NK-92 treated with Interleukin-12 subunit alpha and Interleukin-12 subunit beta, amount 100 ng/mL, for 24 hours (cell line): ENCODE measurements around the gene IPPK.

Experiments used
- DNase-seq: peaks from one replicate; lab custom pipeline; 2025; lab: John Stamatoyannopoulos, UW

The IPPK gene, protein sequence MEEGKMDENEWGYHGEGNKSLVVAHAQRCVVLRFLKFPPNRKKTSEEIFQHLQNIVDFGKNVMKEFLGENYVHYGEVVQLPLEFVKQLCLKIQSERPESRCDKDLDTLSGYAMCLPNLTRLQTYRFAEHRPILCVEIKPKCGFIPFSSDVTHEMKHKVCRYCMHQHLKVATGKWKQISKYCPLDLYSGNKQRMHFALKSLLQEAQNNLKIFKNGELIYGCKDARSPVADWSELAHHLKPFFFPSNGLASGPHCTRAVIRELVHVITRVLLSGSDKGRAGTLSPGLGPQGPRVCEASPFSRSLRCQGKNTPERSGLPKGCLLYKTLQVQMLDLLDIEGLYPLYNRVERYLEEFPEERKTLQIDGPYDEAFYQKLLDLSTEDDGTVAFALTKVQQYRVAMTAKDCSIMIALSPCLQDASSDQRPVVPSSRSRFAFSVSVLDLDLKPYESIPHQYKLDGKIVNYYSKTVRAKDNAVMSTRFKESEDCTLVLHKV

DNA sequence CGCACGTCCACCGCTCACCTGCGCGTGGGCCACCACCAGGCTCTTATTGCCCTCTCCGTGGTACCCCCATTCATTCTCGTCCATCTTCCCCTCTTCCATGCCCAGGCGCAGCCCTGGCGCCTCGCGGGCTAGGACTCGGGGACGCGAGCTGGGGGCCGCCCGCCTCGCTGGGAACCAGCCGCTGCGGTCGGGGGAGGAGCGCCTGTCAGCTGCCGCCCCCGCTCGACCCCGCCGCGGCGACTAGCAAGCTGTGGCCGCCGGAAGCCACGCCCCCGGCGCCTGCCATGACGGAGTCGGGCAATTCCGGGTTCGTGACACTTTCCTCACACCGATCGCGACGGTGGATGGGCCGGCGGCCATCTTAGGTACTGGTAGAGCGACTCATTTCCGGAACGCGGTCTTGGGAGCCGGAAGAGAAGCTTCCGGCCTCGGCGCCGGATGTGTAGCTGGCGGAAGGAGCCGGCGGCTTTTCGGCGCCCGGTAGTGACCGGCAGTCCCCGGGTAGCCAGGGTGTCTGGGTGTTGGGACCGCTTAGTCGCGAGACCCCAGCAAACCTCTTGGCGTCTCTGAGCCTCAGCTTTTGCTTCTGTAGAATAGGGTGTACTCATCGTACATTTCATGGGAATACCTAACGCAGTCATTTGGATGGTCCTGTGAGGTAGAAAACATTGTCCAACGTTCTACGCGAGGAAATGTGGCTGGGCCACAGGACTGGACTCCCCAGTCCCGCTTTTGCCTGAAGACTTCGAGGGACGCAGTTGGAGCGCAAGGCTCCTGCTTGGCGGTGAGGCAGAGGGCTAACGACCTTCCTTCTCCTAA, at the start of gene IPPK:
TSS of gene IPPK (minus strand) at position 242 of the 819 bp plus-strand sequence. CDS start at position 99, 143 bp downstream.
- peak; percentile 93 for DNase-seq

DNA sequence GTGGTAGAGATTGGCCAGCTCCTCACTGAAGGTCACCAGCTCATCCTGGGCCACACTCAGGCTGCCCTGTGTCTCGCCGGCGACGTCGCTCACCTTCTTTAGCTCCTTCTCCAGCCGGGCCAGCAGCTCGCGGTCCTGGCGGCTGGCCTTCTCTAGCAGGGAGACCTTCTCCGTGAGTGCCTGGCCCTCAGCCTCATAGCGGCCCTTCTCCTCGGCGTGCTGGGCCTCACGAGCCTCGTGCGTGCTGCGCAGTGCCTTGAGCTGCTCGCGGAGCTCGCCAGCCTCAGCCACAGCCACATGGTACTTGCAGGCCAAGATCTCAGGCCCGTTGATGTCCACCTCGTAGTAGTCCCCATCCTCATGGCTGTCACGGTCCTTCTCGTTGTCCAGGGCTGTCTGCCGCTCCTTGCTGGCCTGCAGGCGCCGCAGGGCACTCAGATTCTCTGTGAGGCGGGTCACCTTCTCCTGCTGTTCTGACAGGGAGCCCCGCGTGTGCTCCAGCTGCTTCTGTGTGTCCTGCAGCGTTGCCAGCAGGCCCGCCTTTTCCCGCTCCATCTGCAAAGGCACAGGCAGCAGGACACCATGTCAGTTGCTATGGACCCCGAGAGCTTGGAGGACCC, 49.2 kb upstream of the IPPK start:
- no peak for DNase-seq

DNA sequence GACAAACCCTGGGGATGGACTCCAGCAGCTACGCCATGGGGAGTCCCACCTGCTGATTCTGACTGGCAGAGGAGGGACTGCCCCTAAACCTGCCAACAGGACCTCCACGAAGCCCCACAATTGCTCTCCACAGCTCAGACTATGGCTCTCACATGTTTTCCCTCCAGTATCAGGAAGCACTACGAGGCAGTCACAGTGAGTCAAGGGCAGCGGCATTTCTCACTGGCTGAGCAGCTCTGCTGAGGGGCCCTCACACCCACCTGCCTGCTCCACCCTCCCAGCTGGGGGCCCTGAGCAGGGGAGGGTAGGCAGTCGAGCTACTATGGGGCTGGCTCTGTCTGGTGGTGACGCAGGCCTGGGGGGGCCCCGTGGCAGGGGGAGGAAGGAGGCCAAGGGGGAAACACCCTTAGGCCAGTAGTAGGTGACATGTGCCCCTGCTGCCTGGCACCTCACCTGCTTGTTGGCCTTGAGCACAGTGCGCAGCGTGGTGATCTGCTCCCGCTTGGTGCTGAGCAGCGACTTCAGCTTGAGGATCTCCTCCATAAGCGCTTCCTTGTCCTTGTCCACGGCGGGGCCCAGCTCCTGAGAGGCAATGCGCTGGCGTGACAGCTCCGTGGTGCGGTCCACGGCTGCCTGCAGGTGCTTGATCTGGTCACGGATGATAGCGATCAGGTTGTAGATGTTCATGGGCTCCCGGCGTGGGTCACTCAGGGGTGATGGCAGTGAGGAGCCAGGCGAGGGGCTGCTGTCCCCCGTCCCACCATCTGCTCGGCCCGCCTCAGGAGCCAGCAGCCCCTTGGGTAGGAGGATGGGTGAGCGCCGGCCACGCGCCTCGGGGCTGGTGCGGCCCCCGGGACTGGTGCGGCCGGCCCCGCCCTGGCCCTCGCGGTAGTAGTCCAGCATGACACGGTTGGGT, 48.4 kb upstream of the IPPK start:
- DNase-seq, result no peak

DNA sequence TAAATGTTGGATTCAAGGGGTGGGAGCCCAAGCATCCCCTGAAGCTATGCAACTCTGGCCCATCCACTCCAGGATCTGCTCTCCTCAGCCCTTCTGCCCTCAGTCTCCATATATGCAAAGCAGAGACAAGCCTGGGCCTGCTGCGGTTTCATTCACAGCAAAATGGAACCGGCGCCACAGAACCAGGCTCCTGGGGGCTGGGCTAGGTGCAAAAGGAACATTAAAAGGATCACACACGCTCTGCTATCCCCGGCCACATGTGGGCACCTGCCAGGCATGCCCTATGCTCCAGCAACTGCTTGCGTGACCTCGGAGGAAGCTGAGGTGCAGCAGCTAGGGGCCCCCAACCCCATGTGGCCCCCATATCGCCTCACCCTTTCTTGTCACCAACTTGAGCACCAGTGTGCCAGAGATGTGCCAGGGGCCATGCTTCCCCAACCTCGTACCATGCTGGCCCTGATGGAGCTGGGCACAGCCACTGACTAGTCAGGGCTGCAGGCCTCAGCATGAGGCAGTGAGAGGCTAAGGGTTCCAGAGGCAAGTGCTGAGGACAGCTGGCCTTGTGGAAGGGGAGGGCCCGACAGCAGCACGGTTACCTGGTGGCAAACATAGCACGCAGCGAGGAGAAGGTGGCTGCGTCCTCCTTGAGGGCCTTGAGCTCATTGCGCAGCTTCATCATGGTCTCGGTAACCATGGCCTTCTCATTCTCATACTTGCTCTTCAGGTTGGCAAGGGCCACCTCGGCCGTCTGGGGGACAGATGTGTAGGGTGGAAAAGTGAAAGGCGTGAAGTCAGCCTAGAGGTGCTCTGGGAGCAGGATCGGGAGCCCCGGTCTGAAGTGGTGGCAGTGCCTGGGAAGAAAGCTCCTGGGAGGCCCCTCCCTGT, 47.5 kb upstream of the IPPK start:
- DNase-seq, result no peak

DNA sequence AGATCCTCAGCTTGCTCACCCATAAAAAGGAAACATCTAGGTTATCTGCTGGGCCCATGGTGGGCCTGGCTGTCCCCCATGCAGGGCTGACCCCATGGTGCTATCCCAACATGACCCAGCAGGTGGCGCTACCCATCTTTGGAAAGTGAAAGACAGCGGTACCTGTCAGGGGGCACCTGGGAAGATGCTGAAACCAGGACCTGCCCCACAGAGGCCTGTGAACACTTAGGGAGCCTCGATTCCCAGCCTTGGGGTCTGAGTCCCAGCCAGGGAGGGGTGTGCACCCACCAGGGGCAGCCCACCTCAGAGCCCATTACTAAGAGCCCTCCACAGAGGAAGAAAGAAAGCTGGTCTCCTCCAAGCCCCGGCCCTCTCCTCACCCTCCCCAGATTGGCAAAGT, 46.6 kb upstream of the IPPK start:
- peak; percentile 41 for DNase-seq

DNA sequence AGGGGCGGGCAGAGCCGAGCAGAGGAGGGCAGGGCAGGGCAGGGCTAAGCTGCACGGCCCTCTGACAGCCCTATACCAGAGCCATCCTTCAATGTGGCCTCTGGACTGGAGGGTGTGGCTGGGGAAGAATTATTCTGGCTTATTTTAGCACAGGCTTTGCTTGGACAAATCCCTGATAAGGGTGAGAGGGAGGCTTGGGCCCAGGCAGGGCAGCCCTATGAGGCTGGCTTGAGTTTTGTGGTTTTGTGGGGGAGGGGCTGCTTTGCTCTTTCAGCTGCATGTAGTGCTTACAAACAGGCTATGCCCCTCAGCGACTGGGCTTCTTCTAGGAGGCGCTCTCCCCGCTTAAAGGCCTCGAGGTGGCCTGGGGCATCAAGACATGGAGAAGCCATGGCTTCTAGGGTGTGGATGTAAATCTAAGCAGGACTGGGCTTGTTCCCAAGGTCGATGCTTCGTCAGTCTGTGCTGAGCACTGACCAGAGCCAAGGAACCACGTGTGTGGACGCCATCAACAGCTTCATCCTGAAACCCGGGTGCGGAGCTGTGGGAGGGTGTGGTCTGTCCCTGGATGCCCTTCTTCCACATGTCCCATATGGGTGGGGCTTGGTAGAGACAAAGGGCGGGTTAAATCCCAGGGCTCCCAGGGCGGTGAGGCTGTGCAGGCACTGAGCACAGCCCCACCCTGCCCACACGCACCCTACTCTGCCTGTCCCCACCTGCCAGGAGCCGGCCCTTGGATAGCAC, 45.7 kb upstream of the IPPK start:
- no peak for DNase-seq

DNA sequence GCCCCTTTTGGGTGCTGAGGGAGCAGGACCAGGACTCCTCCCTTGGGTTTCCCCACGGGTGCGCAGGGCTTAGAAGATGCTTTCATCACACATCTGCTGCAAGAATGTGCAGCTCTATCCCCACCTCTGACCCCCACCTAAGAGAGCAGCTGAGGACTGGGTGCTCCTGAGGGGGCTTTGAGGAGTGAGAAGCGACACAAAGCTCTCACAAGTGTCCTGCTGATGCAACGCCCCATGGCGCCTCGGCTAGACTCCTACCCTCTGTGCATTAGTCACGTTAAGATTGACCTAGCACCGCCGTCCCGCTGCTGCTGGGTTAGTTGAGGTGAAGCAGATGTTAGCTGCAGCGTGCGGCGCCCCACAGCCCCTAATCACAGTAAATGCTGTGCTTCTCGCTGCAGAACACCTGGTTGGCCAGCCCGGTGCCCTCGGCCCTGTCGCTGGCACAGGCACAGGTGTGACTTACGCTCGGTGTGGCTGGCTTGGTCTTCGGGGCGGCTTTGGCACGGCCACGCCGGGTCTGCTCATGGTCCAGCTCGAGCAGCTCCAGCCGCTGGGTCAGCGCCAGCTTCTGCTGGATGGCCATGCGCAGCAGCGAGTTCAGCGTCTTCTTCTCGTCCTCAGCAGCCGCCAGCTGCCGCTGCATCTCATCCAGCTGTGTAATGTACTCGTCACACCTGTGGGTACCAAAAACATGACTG, 45.0 kb upstream of the IPPK start:
- no peak for DNase-seq

DNA sequence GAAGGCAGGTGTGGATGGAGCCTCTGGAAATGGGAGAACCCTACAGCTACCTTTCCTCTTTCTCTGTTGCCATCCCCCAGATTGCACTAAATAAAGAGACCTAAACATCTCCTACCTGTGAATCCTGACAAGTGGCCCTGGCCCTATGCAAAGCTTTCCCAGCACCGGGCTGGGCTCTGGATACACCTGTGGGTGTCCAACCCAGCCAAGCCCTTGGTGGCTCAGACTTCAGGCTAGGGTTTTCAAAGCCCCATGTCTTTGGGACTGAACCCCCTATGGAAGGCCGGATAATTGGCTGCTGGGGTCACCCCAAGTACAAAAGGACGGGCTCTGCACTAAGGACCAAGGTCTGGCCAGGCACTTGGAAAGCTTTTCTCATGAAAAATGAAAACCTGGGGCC, 44.1 kb upstream of the IPPK start:
- DNase-seq, result no peak

DNA sequence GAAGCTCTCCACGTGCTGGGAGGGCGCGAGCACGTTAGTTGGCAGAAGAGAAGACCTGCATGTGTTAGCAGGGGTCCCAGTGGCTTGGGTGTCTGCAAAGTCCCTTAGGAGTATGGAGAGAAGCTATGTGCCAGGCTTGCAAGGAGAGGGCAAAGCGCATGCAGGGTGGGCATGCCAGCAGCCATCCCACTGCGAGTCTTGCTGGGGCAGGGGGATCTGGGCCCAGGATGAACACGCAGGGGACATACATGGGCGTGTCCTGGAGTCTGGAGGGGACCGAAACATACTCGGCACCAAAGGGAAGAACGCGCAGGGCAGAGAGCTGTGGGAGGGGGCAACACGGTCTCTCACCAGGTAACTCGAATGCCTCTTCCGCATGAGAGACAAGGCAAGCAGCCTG, 43.6 kb upstream of the IPPK start:
- DNase-seq, result no peak

DNA sequence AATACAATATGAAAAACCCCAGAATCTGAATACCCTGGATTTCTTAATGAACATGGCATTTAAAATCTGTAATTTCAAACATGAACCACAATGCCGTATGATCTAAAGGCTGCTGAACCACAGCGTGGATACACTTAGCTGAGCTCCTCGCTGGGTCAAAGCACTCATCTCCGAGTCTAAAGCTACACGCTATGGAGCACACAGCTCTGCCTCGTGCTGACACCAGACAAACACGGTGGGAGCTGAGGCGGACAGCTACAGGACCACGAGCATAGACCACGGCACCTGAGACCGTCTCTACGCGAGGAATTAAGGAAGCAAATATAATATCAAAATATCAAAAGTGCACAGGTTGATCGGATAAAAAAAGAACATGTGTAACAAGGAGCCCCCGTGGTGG, 42.8 kb upstream of the IPPK start:
- no peak for DNase-seq

DNA sequence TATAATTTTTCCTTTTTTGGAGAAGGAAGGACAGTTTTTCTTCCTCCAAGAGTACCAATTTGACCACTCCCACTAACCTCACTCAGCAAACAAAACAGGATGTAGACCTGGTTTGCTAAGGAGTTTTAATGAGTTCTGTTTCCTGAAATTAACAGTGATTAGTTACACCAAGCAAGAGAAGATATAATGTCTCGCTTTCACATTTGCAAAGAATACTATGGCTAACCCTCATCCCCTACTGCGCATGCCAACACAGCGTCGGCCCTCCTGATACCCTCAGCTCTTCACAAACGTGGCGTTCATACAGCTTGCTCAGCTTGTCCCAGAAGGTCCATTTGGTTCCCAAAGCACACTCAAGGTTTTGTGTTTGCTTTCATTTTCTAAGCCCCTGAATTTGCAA, 41.9 kb upstream of the IPPK start:
- DNase-seq, result no peak

DNA sequence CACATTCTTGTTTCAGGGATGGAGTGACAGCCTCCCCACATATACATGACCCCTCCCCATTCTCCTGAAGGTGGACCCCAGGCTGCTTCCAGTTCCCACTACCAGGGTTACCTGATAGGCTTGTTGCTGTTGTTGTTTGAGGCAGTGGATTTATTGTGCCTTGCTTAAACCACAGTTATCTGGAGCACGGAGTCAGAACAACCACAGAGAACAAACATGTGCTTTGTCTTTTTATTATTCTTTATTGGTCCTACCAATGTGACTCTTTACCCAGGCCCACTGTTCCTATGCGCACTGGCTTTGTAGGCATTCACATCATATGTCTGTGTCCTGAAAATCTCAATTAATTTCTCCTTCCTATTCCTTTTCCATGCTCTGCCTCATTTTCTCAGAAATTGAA, 41.2 kb upstream of the IPPK start:
- DNase-seq, result no peak

DNA sequence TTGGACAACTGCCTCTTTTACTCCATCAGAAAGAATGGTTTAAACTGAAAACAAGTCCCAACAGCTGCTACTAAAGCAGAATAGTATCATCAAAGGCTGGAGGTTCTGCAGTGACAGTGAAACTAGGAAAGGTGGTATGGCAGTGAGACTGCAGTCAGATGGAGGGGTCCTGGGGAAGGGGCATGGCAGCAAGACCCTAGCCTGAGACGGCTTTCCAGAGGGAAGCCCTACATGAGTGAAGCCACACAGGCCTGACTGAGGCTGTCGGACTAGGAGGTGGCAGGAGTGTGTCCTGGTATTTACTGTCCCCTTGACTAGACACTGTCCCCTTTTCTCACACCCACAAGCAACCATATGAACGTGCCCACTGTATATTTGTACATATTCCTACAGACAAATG, 40.4 kb upstream of the IPPK start:
- no peak for DNase-seq

DNA sequence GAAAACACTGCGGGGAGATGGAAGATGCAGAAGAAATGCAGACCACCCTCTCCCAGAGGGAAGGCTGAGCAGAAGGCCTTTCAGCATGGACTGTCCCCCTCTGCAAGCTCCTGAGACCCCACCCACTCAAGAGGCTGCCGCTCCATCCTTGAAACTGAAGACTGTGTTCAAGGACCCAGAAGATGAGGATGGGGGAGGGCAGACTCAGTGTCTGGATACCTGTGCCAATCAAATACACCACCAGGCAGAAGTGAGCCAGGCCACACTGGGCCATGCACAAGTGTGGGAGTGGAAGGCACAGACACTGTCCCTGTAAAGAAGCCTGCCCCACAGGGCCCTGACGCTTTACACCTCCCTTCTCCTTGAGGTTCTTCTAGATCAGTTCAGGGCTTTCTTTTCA, 40.0 kb upstream of the IPPK start:
- no peak for DNase-seq

DNA sequence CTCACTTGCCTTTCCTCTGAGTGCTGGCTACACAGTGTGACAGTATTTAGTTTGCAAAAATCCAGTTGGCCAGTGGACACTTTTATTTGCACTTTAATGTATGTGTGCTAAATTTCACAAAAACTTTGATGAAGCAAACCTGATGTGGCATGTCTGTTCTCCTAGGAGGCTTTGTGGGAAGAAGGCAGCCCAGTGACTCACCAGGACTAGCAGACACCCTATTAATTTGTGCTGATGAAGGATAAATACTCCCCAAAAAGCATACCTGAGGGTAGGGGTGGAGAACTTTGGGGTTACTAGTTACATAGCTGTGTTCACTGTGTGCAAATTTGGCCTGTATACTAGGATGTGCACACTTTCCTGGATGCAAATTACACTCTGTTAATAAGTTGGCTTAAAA, 39.3 kb upstream of the IPPK start:
- DNase-seq, result no peak

DNA sequence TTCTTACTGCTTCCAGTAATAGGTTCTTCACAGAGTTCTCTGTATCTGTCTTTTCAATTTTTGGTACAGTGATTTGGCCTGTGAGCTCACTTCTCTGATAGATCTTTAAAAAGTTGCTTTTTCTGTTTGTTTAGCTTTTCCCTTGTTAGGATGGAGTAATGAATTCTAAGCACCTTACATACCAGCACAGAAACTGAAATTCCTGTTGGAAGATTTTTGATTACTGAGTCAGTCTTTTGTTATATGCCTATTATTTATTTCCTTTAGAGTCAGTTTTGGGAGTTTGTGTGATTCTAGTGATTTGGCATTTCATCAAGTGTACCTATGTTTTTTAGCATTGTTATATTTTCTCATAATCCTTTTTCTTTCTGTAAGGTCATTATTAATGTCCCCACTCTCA, 37.6 kb upstream of the IPPK start:
- no peak for DNase-seq

DNA sequence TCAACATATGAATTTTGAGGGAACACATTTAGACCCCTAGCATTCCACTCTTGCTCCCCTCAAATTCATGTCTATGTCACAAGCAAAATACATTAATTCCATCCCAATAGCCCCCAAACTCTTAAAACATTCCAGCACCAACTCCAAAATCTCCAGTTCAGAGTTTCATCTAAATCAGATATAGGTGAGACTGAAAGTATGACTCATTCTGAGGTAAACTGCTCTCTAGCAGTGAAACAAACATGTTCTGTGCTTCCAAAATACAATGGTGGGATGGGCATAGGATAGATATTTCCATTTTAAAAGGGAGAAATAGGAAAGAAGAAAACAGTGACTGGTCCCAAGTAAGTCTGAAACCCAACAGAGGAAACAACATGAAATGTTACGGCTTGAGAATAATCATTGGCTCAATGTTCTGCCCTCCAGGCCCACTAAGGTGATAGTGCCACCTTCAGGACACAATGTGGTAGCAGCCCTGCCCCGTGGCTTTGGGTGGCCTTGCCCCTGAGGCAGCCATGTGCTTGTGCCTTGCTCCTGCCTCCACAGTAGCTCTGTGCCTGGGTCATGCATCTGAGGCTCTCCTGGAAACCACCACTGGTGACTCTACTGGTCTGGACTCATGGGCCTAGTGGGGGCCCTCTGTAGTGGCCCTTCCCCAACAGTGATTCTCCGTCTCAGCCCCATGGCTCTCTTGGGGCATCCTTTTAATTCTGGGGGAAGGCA, 36.4 kb upstream of the IPPK start:
- DNase-seq, result no peak

DNA sequence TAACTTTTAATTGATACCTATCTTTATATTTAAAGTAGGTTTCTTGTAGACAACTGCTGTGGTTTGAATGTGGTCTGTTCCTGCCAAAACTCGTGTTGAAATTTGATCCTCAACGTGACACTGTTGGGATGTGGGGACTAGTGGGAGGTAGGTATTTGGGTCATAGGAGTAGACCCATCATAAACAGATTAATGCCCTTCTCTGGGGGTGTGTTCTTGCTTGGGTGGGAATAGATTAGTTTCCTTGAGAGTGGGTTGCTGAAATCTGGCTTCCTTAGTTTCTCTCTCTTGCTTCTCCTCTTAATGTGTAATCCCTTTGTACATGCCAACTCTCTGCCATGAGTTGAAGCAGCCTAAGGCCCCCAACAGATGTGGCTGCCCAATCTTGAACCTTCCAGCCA, 34.6 kb upstream of the IPPK start:
- DNase-seq, result no peak

DNA sequence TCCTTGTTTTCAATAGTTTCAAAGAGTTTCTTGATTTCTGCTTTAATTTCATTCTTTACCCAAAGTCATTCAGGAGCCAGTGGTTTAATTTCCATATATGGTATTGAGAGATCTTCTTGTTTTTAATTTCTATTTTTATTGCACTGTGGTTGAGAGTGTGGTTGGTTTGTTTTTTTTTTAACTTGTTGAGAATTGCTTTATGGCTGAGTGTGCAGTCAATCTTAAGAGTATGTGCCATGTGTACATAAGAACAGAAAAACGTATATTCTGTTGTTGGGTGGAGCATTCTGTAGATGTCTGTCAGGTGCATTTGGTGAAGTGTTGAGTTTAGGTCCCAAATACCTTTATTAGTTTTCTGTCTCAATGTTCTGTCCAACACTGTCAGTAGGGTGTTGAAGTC, 26.7 kb upstream of the IPPK start:
- no peak for DNase-seq
